ENCODE data around the gene CT47A1. TPM values are rescaled to one million over a fixed set of nuclear protein-coding genes. Genes with fewer than 3 reads are reported as not detected.

The CT47A1 gene
- total and polyA plus RNA-seq, 2 of the 4 experiments (the other 2 are of a cell fraction): not detected

- ATAC-seq (ENCODE audit: low read depth) (no peak), DNase-seq (no peak)
- H2AK9ac ChIP-seq (replicated peaks; ENCODE audit: low read depth, low read length, poor library complexity): no peak overlapping the region
- H3K36me3 ChIP-seq (ENCODE audit: control insufficient read depth, insufficient read depth, low read length): no peaks in the 10 kb centered on the region
- H3K23ac ChIP-seq (ENCODE audit: low read depth, low read length): no peak overlapping the region
- H2BK5ac ChIP-seq (ENCODE audit: low read depth, low read length, poor library complexity, severe bottlenecking): no peak overlapping the region
- H2BK20ac ChIP-seq (ENCODE audit: low read depth, low read length): no peak overlapping the region
- H3K9me3 ChIP-seq (ENCODE audit: control insufficient read depth, insufficient read depth, low read length): peaks cover 2% of the 10 kb centered on the region; the same call in 1 of the 2 replicates
- BruUV-seq (replicated peaks): no TSS peak
- in situ Hi-C loops (cut with MboI; ENCODE audit: low sequenced_read_pairs) (no loop called here), intact Hi-C loops (cut with micrococcal nuclease) (no loop called here), dilution Hi-C loops (cut with HindIII; ENCODE audit: low sequenced_read_pairs, unreplicated experiment) (no loop called here)
- H4K5ac ChIP-seq (ENCODE audit: low read depth, low read length): no peak overlapping the region
- no peak overlapping the region for H3K14ac ChIP-seq (replicated peaks; ENCODE audit: low read depth, low read length)
- no peaks in the 10 kb centered on the region for H3K9me1 ChIP-seq (ENCODE audit: insufficient read depth, low read length)
- no peaks in the 10 kb centered on the region for H3K4me1 ChIP-seq (ENCODE audit: control insufficient read depth, insufficient read depth, low read length)
- H3K4me3 ChIP-seq (ENCODE audit: insufficient read depth, low read depth, low read length): no peak overlapping the region
- no peaks in the 10 kb centered on the region for H4K20me1 ChIP-seq (ENCODE audit: insufficient read depth, low read length)
- H4K91ac ChIP-seq (ENCODE audit: insufficient read depth, low read depth, low read length): no peak overlapping the region
- no peaks in the 10 kb centered on the region for H3K27me3 ChIP-seq (ENCODE audit: control insufficient read depth, insufficient read depth, low read length)
- no peak overlapping the region for H3K4me2 ChIP-seq (ENCODE audit: low read depth, low read length)
- no peak overlapping the region for H4K8ac ChIP-seq (ENCODE audit: low read depth in 2 of 2, low read length in 2 of 2)
- no CpG with 5 or more reads among the region's 4 CpGs for WGBS, 2 experiments (ENCODE audit: extremely low coverage in 2 of 2, insufficient read length in 1 of 2)
- H3K56ac ChIP-seq (ENCODE audit: extremely low read depth, insufficient read depth, low read length): no peak overlapping the region
- no peak overlapping the region for H3K4ac ChIP-seq (ENCODE audit: low read depth, low read length)
- no peak overlapping the region for H3K27ac ChIP-seq (ENCODE audit: insufficient read depth, low read length)
- no peak overlapping the region for H2AK5ac ChIP-seq (ENCODE audit: low read depth, low read length)
- CTCF ChIA-PET: no interaction called here
- H3K9ac ChIP-seq (ENCODE audit: low read depth, low read length): no peak overlapping the region
- no peak overlapping the region for H2BK15ac ChIP-seq (ENCODE audit: low read depth, low read length)
- H2AFZ ChIP-seq (replicated peaks; ENCODE audit: low read length, poor library complexity): no peak overlapping the region
- H3K18ac ChIP-seq (ENCODE audit: low read depth, low read length): no peak overlapping the region
- TF ChIP-seq CEBPB (IDR thresholded peaks at IDR 0.05; ENCODE audit: low read depth, low read length): no peak
- no peak for TF ChIP-seq SMC3 (IDR thresholded peaks at IDR 0.05; ENCODE audit: low read depth, low read length)
- TF ChIP-seq BHLHE40 (IDR thresholded peaks at IDR 0.05; ENCODE audit: low read depth, low read length): no peak
- TF ChIP-seq CTCF (conservative IDR thresholded peaks at IDR 0.05; ENCODE audit: low read depth, low read length): no peak
- no peak for TF ChIP-seq USF2 (IDR thresholded peaks at IDR 0.05; ENCODE audit: low read depth, low read length)
- POLR2A ChIA-PET (ENCODE audit: unreplicated experiment): no interaction called here
- no peaks in the 10 kb centered on the region for H3K79me1 ChIP-seq (ENCODE audit: low read depth in 1 of 2, low read length in 2 of 2)
- no peak overlapping the region for H2BK120ac ChIP-seq (ENCODE audit: low read depth, low read length)
Measured at GRCh38 chrX:121010218-121010617, 24.7 kb upstream of the CT47A1 start.

Data from IMR-90 (cell line).